WTC11 (cell line): ENCODE data around the gene ACAA1.

ENCODE experiments used
- ATF3 ChIP-seq: sonication (generic); formaldehyde crosslinking; conservative IDR thresholded peaks from 2 replicates; pipeline ENCODE4 v1.8.1; 2022; ENCODE audit warnings: mild to moderate bottlenecking, missing genetic modification reagents
- CREB1 ChIP-seq: sonication (generic); formaldehyde crosslinking; IDR thresholded peaks from 2 replicates; pipeline ENCODE4 v1.8.0; 2023; ENCODE audit warnings: mild to moderate bottlenecking, missing genetic modification reagents
- CTCF ChIP-seq: fragments of 200-600 bp; IDR thresholded peaks from 2 replicates; pipeline ENCODE4 v1.8.0; 2022; ENCODE audit warnings: antibody characterized with exemption
- ELF4 ChIP-seq: sonication (generic); formaldehyde crosslinking; IDR thresholded peaks from 2 replicates; pipeline ENCODE4 v1.8.1; 2022; ENCODE audit warnings: low read depth, mild to moderate bottlenecking, moderate library complexity, missing genetic modification reagents
- HMGXB4 ChIP-seq: sonication (generic); formaldehyde crosslinking; IDR thresholded peaks from 2 replicates; pipeline ENCODE4 v1.8.1; 2023; ENCODE audit warnings: mild to moderate bottlenecking, moderate library complexity, missing genetic modification reagents
- JUN ChIP-seq: sonication (generic); formaldehyde crosslinking; IDR thresholded peaks from 2 replicates; pipeline ENCODE4 v1.8.0; 2023; ENCODE audit warnings: mild to moderate bottlenecking, missing genetic modification reagents
- SMAD3 ChIP-seq: sonication (generic); formaldehyde crosslinking; IDR thresholded peaks from 2 replicates; pipeline ENCODE4 v1.8.0; 2022; ENCODE audit warnings: missing genetic modification reagents, mild to moderate bottlenecking, borderline replicate concordance
- SP1 ChIP-seq: sonication (generic); formaldehyde crosslinking; conservative IDR thresholded peaks from 2 replicates; pipeline ENCODE4 v1.8.1; 2022; ENCODE audit warnings: missing genetic modification reagents
- TCF7 ChIP-seq: sonication (generic); formaldehyde crosslinking; IDR thresholded peaks from 2 replicates; pipeline ENCODE4 v1.8.0; 2022; ENCODE audit warnings: mild to moderate bottlenecking, low read depth, missing genetic modification reagents, moderate library complexity
- ZBTB21 ChIP-seq: sonication (generic); formaldehyde crosslinking; IDR thresholded peaks from 2 replicates; pipeline ENCODE4 v1.8.1; 2023; ENCODE audit warnings: mild to moderate bottlenecking, missing genetic modification reagents, borderline replicate concordance

- TF ChIP-seq SP1 (CRISPR knock-in tag) = no peak
- no peak for TF ChIP-seq HMGXB4 (CRISPR knock-in tag)
- no peak for TF ChIP-seq JUN (CRISPR knock-in tag)
- no peak for TF ChIP-seq ATF3 (CRISPR knock-in tag)
- TF ChIP-seq SMAD3 = no peak
- no peak for TF ChIP-seq TCF7 (CRISPR knock-in tag)
- no peak for TF ChIP-seq CREB1
- TF ChIP-seq ELF4 (CRISPR knock-in tag) = no peak
- TF ChIP-seq ZBTB21 (CRISPR knock-in tag) = no peak
- no peak for TF ChIP-seq CTCF
Measured at GRCh38 chr3:38163841-38164642, 27.1 kb upstream of the ACAA1 start.
